PFSK-1 (cell line): ENCODE measurements around the gene NKTR.

Experiments used
- FOXP2 ChIP-seq: optimal IDR thresholded peaks from 2 replicates; pipeline ENCODE3; 2011; ENCODE audit warnings: borderline replicate concordance, control low read depth, inconsistent platforms; ENCODE audit not compliant: insufficient read depth; ENCODE audit errors: extremely low read length, extremely low read depth
- POLR2AphosphoS5 ChIP-seq: IDR thresholded peaks from 2 replicates; pipeline ENCODE4 v1.6.1; 2012; ENCODE audit warnings: low read depth, mild to moderate bottlenecking, control low read depth, low read length, moderate library complexity
- TAF1 ChIP-seq: IDR thresholded peaks from 2 replicates; pipeline ENCODE4 v1.6.1; 2012; ENCODE audit warnings: low read length, control low read depth, borderline replicate concordance; ENCODE audit not compliant: insufficient read depth

DNA sequence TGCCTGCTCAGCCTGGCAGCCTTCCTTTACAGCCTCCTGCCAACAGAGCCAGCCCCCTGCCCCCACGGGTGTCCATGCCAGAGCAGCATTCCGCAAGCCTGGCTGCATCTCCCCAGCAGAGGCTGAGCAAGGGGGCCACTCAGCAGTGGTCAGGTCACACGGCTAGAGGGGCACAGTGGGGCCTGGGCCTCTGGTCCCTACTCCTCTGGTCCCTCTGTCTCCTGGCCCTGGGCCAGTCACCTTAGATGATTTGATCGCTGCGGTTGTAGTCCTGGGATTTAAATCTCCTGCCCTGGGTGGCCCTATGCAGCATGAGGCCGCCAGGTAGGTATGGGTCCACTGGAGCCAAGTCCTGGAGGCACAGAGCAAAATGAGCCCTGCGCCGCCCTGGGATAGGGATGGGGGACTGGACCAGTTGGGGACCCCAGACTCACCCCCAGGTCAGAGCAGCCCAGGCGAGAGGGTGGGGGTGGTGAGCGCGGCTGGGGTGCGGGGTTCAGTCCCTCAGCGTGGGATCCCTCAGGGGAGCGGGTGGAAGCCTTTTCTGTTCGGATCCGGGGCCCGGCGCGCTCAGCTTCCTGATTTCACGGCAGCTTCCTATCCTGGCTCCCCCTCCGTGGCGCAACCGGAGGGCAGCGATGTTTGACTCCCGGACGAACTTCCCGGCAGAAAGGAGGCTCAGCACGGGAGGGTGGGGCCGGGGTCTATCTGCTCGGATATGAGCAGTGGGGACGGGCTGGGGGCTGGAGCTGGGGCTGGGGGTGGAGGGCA lies 53.3 kb downstream of the NKTR start, which contains the start of gene ZBTB47:
- TF ChIP-seq TAF1 (no peak), FOXP2 (no peak), POLR2AphosphoS5 (no peak)
